ENCODE results near the gene METTL9.

METTL9 gene

GRCh38 chr16:21592191-21592590 is 7.2 kb upstream of the METTL9 start:
- no peak for TF ChIP-seq CTCF (IDR thresholded peaks at IDR 0.05)

GRCh38 chr16:21593530-21594289 is 5.7 kb upstream of the METTL9 start:
- no peak for TF ChIP-seq CTCF (IDR thresholded peaks at IDR 0.05)

- TF ChIP-seq CTCF (IDR thresholded peaks at IDR 0.05), result no peak
Observed at GRCh38 chr16:21597561-21598030, 1.8 kb upstream of the METTL9 start.

GRCh38 chr16:21598206-21598605 is 1.2 kb upstream of the METTL9 start:
- no peak for TF ChIP-seq CTCF (IDR thresholded peaks at IDR 0.05)

- TF ChIP-seq CTCF (IDR thresholded peaks at IDR 0.05), result no peak
Observed at GRCh38 chr16:21598701-21599121, 666 bp upstream of the METTL9 start.

GRCh38 chr16:21600031-21600773 is 825 bp downstream of the METTL9 start:
- no peak for TF ChIP-seq CTCF (IDR thresholded peaks at IDR 0.05)

- TF ChIP-seq CTCF (IDR thresholded peaks at IDR 0.05), result no peak
Observed at GRCh38 chr16:21602785-21603184, 3.4 kb downstream of the METTL9 start.
